Measurements from ENCODE around the gene TMEM135. TPM values are rescaled to one million over a fixed set of nuclear protein-coding genes. Genes with fewer than 3 reads are reported as not detected.

TMEM135 gene
- total and polyA plus RNA-seq, 5 experiments from 2014 or later = 5.4 to 20.4 (median 8.7) TPM

- POLR2A ChIA-PET = no interaction called here
- DNase-seq (no peak), ATAC-seq (no peak)
- H3K4me1 Mint-ChIP-seq = no peaks in the 10 kb centered on the region
- no peak overlapping the region for H3K27ac Mint-ChIP-seq
- H3K36me3 Mint-ChIP-seq = peaks cover 5 to 59% (median 41%) of the 10 kb centered on the region in 3 donors
- no peaks in the 10 kb centered on the region for H3K27me3 Mint-ChIP-seq
- H3K9me3 Mint-ChIP-seq = no peaks in the 10 kb centered on the region
- H3K4me3 Mint-ChIP-seq = no peak overlapping the region
These were observed 282.4 kb downstream of the TMEM135 start for GRCh38 chr11:87320123-87320522.

- DNase-seq (no peak), ATAC-seq (no peak)
- POLR2A ChIA-PET = no interaction called here
- H3K27ac Mint-ChIP-seq = no peak overlapping the region
- H3K4me1 Mint-ChIP-seq = no peaks in the 10 kb centered on the region
- H3K27me3 Mint-ChIP-seq = no peaks in the 10 kb centered on the region
- peaks cover 9 to 76% (median 58%) of the 10 kb centered on the region in 3 donors for H3K36me3 Mint-ChIP-seq
- H3K4me3 Mint-ChIP-seq = no peak overlapping the region
- no peaks in the 10 kb centered on the region for H3K9me3 Mint-ChIP-seq
These were observed 284.8 kb downstream of the TMEM135 start for GRCh38 chr11:87322568-87322967.

GRCh38 chr11:87323899-87324298, 286.2 kb downstream of the TMEM135 start:
- H3K9me3 Mint-ChIP-seq = peaks cover 0 to 2% (median 0%) of the 10 kb centered on the region in 9 donors
- no peak overlapping the region for H3K4me3 Mint-ChIP-seq

GRCh38 chr11:87324817-87325489, 287.2 kb downstream of the TMEM135 start:
- POLR2A ChIA-PET = no interaction called here
- ATAC-seq (no peak), DNase-seq (no peak)
- no peaks in the 10 kb centered on the region for H3K27me3 Mint-ChIP-seq
- peaks cover 0 to 2% (median 0%) of the 10 kb centered on the region in 9 donors for H3K9me3 Mint-ChIP-seq
- no peak overlapping the region for H3K27ac Mint-ChIP-seq
- no peak overlapping the region for H3K4me3 Mint-ChIP-seq
- H3K4me1 Mint-ChIP-seq = no peaks in the 10 kb centered on the region
- peaks cover 19 to 62% (median 59%) of the 10 kb centered on the region in 3 donors for H3K36me3 Mint-ChIP-seq

More at GRCh38 chr11:87323899-87324298, 286.2 kb downstream of the TMEM135 start:
- POLR2A ChIA-PET = no interaction called here
- DNase-seq (no peak), ATAC-seq (no peak)
- H3K27ac Mint-ChIP-seq = no peak overlapping the region
- peaks cover 19 to 68% (median 59%) of the 10 kb centered on the region in 3 donors for H3K36me3 Mint-ChIP-seq
- no peaks in the 10 kb centered on the region for H3K27me3 Mint-ChIP-seq
- H3K4me1 Mint-ChIP-seq = no peaks in the 10 kb centered on the region

GRCh38 chr11:87325490-87325872, 287.7 kb downstream of the TMEM135 start:
- Mint-ChIP-seq H3K9me3 (peaks cover 0 to 2% (median 0%) of the 10 kb centered on the region in 9 donors), H3K4me3 (no peak overlapping the region), H3K4me1 (no peaks in the 10 kb centered on the region), H3K27me3 (no peaks in the 10 kb centered on the region), H3K36me3 (peaks cover 19 to 57% (median 57%) of the 10 kb centered on the region in 3 donors), H3K27ac (no peak overlapping the region)
- POLR2A ChIA-PET = no interaction called here
- DNase-seq (no peak), ATAC-seq (no peak)

GRCh38 chr11:87326594-87326993, 288.9 kb downstream of the TMEM135 start:
- ATAC-seq (no peak), DNase-seq (no peak)
- H3K27ac Mint-ChIP-seq = no peak overlapping the region
- H3K27me3 Mint-ChIP-seq = no peaks in the 10 kb centered on the region
- no peaks in the 10 kb centered on the region for H3K4me1 Mint-ChIP-seq
- POLR2A ChIA-PET = no interaction called here
- peaks cover 0 to 2% (median 0%) of the 10 kb centered on the region in 9 donors for H3K9me3 Mint-ChIP-seq
- H3K4me3 Mint-ChIP-seq = no peak overlapping the region
- peaks cover 19 to 47% (median 47%) of the 10 kb centered on the region in 3 donors for H3K36me3 Mint-ChIP-seq

- Mint-ChIP-seq H3K27me3 (no peaks in the 10 kb centered on the region), H3K36me3 (peaks cover 23 to 35% (median 31%) of the 10 kb centered on the region in 3 donors), H3K27ac (no peak overlapping the region), H3K4me3 (no peak overlapping the region), H3K4me1 (peaks cover 0 to 1% (median 0%) of the 10 kb centered on the region in 4 donors), H3K9me3 (peaks cover 0 to 23% (median 5%) of the 10 kb centered on the region in 9 donors)
- ATAC-seq (no peak), DNase-seq (no peak)
- POLR2A ChIA-PET = no interaction called here
These were observed 291.4 kb downstream of the TMEM135 start for GRCh38 chr11:87329172-87329571.

GRCh38 chr11:87330187-87330601, 292.5 kb downstream of the TMEM135 start:
- H3K4me1 Mint-ChIP-seq = peaks cover 0 to 1% (median 0%) of the 10 kb centered on the region in 4 donors
- H3K4me3 Mint-ChIP-seq = no peak overlapping the region
- peaks cover 22 to 28% (median 23%) of the 10 kb centered on the region in 3 donors for H3K36me3 Mint-ChIP-seq
- DNase-seq = no peak
- H3K27ac Mint-ChIP-seq = no peak overlapping the region
- ATAC-seq = no peak
- POLR2A ChIA-PET = no interaction called here
- peaks cover 0 to 26% (median 10%) of the 10 kb centered on the region in 9 donors for H3K9me3 Mint-ChIP-seq
- H3K27me3 Mint-ChIP-seq = no peaks in the 10 kb centered on the region

- POLR2A ChIA-PET = no interaction called here
- ATAC-seq = no peak
These were observed 293.5 kb downstream of the TMEM135 start for GRCh38 chr11:87331273-87331672.

GRCh38 chr11:87338046-87338639, 300.4 kb downstream of the TMEM135 start:
- H3K27me3 Mint-ChIP-seq = no peaks in the 10 kb centered on the region
- POLR2A ChIA-PET = no interaction called here
- H3K36me3 Mint-ChIP-seq = peaks cover 0 to 17% (median 0%) of the 10 kb centered on the region in 3 donors
- DNase-seq (no peak), ATAC-seq (no peak)
- H3K4me3 Mint-ChIP-seq = no peak overlapping the region
- H3K27ac Mint-ChIP-seq = no peak overlapping the region
- peaks cover 6 to 62% (median 29%) of the 10 kb centered on the region in 9 donors for H3K9me3 Mint-ChIP-seq
- peaks cover 0 to 1% (median 0%) of the 10 kb centered on the region in 4 donors for H3K4me1 Mint-ChIP-seq

More at GRCh38 chr11:87331273-87331672, 293.5 kb downstream of the TMEM135 start:
- Mint-ChIP-seq H3K4me3 (no peak overlapping the region), H3K36me3 (peaks cover 13 to 24% (median 22%) of the 10 kb centered on the region in 3 donors), H3K27ac (no peak overlapping the region), H3K27me3 (no peaks in the 10 kb centered on the region), H3K9me3 (peaks cover 0 to 29% (median 12%) of the 10 kb centered on the region in 9 donors), H3K4me1 (peaks cover 0 to 1% (median 0%) of the 10 kb centered on the region in 4 donors)
- DNase-seq = no peak

- peaks cover 0 to 17% (median 0%) of the 10 kb centered on the region in 3 donors for H3K36me3 Mint-ChIP-seq
- no peak overlapping the region for H3K27ac Mint-ChIP-seq
- DNase-seq = no peak
- no peak overlapping the region for H3K4me3 Mint-ChIP-seq
- POLR2A ChIA-PET = no interaction called here
- H3K9me3 Mint-ChIP-seq = peaks cover 4 to 49% (median 19%) of the 10 kb centered on the region in 9 donors
- H3K4me1 Mint-ChIP-seq = no peaks in the 10 kb centered on the region
- no peak for ATAC-seq
- no peaks in the 10 kb centered on the region for H3K27me3 Mint-ChIP-seq
These were observed 301.7 kb downstream of the TMEM135 start for GRCh38 chr11:87339416-87339815.

- DNase-seq (no peak), ATAC-seq (no peak)
- no peaks in the 10 kb centered on the region for H3K36me3 Mint-ChIP-seq
- H3K27ac Mint-ChIP-seq = no peak overlapping the region
- peaks cover 0 to 2% (median 2%) of the 10 kb centered on the region in 4 donors for H3K4me1 Mint-ChIP-seq
- POLR2A ChIA-PET = no interaction called here
- no peaks in the 10 kb centered on the region for H3K9me3 Mint-ChIP-seq
- peaks cover 2 to 7% (median 5%) of the 10 kb centered on the region in 5 donors for H3K27me3 Mint-ChIP-seq
- no peak overlapping the region for H3K4me3 Mint-ChIP-seq
These were observed 309.7 kb downstream of the TMEM135 start for GRCh38 chr11:87347441-87347840.

GRCh38 chr11:87347854-87348253, 310.1 kb downstream of the TMEM135 start:
- H3K27me3 Mint-ChIP-seq = peaks cover 5 to 11% (median 8%) of the 10 kb centered on the region in 5 donors
- DNase-seq = no peak

More at GRCh38 chr11:87347854-87348253, 310.1 kb downstream of the TMEM135 start:
- Mint-ChIP-seq H3K4me3 (no peak overlapping the region), H3K9me3 (no peaks in the 10 kb centered on the region), H3K27ac (no peak overlapping the region), H3K4me1 (peaks cover 0 to 6% (median 6%) of the 10 kb centered on the region in 4 donors), H3K36me3 (no peaks in the 10 kb centered on the region)
- POLR2A ChIA-PET = no interaction called here
- no peak for ATAC-seq
